C4-2B (cell line): ENCODE data around the gene CEP76.

Experiments
- CTCF ChIP-seq: fragments of 450-650 bp; conservative IDR thresholded peaks from 2 replicates; pipeline ENCODE4 v1.5.1; 2017; ENCODE audit warnings: mild to moderate bottlenecking
- ZFX ChIP-seq: fragments of 450-650 bp; IDR thresholded peaks from 2 replicates; pipeline ENCODE4 v1.6.1; 2017

DNA sequence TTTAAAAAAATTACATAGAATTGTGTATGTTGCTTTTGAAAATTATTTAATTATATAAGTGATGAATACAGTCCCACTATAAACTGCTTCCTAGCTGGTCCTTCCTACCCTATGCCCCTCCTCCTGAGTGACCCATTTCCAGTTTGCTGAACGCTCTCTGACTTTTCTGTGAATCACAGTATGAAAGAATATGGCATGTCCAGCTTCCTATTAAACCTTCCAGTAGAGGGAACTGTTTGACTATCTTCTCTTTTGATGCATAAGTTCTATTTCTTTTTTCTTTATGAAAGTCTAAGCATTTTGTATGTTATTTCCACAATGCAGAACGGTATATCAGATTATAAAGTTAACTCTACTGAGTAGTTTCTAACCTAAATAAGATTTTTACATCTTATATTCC is 41.6 kb upstream of the CEP76 start:
- TF ChIP-seq CTCF (peak; percentile 77), ZFX (no peak)
